ENCODE results near the gene HTR3B. TPM values are rescaled to one million over a fixed set of nuclear protein-coding genes. Genes with fewer than 3 reads are reported as not detected.

HTR3B gene
- total and polyA plus RNA-seq, 7 donors = 0.07 TPM; not detected in 6

GRCh38 chr11:113986351-113987140 lies 82.0 kb downstream of the HTR3B start:
- no peak for DNase-seq
- intact Hi-C loops (cut with DNase I) = no loop called here
- no peaks in the 10 kb centered on the region for H3K4me1 ChIP-seq
- H3K4me3 ChIP-seq = no peak overlapping the region
- WGBS, 2 donors = 80 to 88% methylated on average over 18 of the region's 18 CpGs
- no peaks in the 10 kb centered on the region for H3K36me3 ChIP-seq
- TF ChIP-seq POLR2AphosphoS5 (IDR thresholded peaks at IDR 0.05) (no peak), EP300 (IDR thresholded peaks at IDR 0.05) (no peak)
- TF ChIP-seq, protein P1, sequence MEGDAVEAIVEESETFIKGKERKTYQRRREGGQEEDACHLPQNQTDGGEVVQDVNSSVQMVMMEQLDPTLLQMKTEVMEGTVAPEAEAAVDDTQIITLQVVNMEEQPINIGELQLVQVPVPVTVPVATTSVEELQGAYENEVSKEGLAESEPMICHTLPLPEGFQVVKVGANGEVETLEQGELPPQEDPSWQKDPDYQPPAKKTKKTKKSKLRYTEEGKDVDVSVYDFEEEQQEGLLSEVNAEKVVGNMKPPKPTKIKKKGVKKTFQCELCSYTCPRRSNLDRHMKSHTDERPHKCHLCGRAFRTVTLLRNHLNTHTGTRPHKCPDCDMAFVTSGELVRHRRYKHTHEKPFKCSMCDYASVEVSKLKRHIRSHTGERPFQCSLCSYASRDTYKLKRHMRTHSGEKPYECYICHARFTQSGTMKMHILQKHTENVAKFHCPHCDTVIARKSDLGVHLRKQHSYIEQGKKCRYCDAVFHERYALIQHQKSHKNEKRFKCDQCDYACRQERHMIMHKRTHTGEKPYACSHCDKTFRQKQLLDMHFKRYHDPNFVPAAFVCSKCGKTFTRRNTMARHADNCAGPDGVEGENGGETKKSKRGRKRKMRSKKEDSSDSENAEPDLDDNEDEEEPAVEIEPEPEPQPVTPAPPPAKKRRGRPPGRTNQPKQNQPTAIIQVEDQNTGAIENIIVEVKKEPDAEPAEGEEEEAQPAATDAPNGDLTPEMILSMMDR (IDR thresholded peaks at IDR 0.05) = no peak
- H3K27me3 ChIP-seq = peaks cover 0 to 1% (median 0%) of the 10 kb centered on the region in 3 donors
- no peak overlapping the region for H3K27ac ChIP-seq
- no peaks in the 10 kb centered on the region for H3K9me3 ChIP-seq

DNA sequence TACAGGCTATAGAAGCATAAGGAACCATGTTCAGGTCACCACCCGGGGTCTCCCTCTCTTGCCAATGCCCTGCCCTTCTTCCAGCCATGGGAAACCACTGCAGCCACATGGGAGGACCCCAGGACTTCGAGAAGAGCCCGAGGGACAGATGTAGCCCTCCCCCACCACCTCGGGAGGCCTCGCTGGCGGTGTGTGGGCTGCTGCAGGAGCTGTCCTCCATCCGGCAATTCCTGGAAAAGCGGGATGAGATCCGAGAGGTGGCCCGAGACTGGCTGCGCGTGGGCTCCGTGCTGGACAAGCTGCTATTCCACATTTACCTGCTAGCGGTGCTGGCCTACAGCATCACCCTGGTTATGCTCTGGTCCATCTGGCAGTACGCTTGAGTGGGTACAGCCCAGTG lies 84.8 kb downstream of the HTR3B start:
- no peak overlapping the region for H3K27ac ChIP-seq
- no peak overlapping the region for H3K4me3 ChIP-seq
- TF ChIP-seq, protein P1 (IDR thresholded peaks at IDR 0.05) = no peak
- no peak for TF ChIP-seq POLR2AphosphoS5 (IDR thresholded peaks at IDR 0.05)
- no peak for TF ChIP-seq EP300 (IDR thresholded peaks at IDR 0.05)
- no peak for TF ChIP-seq POLR2A (IDR thresholded peaks at IDR 0.05)
- H3K27me3 ChIP-seq = peaks cover 0 to 25% (median 0%) of the 10 kb centered on the region in 3 donors
- DNase-seq = no peak
- no peaks in the 10 kb centered on the region for H3K4me1 ChIP-seq
- no peaks in the 10 kb centered on the region for H3K36me3 ChIP-seq
- intact Hi-C loops (cut with DNase I) = no loop called here
- no peaks in the 10 kb centered on the region for H3K9me3 ChIP-seq
- 74 to 78% methylated on average over 15 of the region's 15 CpGs for WGBS, 2 donors

GRCh38 chr11:113989916-113990315 lies 85.3 kb downstream of the HTR3B start:
- 41 to 73% methylated on average over 2 of the region's 2 CpGs for WGBS, 2 donors
- TF ChIP-seq EP300 (IDR thresholded peaks at IDR 0.05) (no peak), POLR2AphosphoS5 (IDR thresholded peaks at IDR 0.05) (no peak)
- Histone ChIP-seq H3K27me3 (peaks cover 0 to 25% (median 0%) of the 10 kb centered on the region in 3 donors), H3K4me3 (no peak overlapping the region), H3K27ac (no peak overlapping the region), H3K36me3 (no peaks in the 10 kb centered on the region), H3K4me1 (no peaks in the 10 kb centered on the region), H3K9me3 (no peaks in the 10 kb centered on the region)
- no peak for DNase-seq
- intact Hi-C loops (cut with DNase I) = no loop called here

DNA sequence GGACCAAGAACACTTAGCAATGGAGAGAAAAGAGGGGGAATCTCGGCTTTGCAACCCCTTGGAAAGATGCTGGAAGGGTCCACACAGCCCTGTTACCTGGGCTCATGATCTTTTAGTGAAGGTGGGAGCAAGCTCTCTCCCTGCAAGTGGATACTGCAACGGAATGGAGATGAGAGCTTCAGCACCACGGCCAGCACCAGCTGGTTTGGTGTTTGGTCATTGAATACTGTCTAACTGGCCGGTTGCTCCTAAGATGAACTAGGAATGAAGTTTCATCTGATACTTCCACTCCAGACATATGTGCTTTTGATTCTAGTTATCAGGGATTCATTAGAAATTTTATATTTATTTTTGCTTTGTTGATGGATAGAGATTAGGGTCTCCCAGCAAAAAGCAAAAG lies 86.6 kb downstream of the HTR3B start:
- no peak for TF ChIP-seq EP300 (IDR thresholded peaks at IDR 0.05)
- TF ChIP-seq, protein P1 (IDR thresholded peaks at IDR 0.05) = no peak
- TF ChIP-seq POLR2AphosphoS5 (IDR thresholded peaks at IDR 0.05) = no peak
- TF ChIP-seq POLR2A (IDR thresholded peaks at IDR 0.05) = no peak
- DNase-seq = no peak
- no peaks in the 10 kb centered on the region for H3K36me3 ChIP-seq
- no peak overlapping the region for H3K4me3 ChIP-seq
- no peaks in the 10 kb centered on the region for H3K9me3 ChIP-seq
- WGBS, 2 donors = 11 to 16% methylated on average over 4 of the region's 4 CpGs
- H3K4me1 ChIP-seq = no peaks in the 10 kb centered on the region
- intact Hi-C loops (cut with DNase I) = no loop called here
- no peak overlapping the region for H3K27ac ChIP-seq
- peaks cover 0 to 25% (median 0%) of the 10 kb centered on the region in 3 donors for H3K27me3 ChIP-seq

- peaks cover 0 to 25% (median 0%) of the 10 kb centered on the region in 3 donors for H3K27me3 ChIP-seq
These were observed 87.3 kb downstream of the HTR3B start for GRCh38 chr11:113991718-113992458.

More at GRCh38 chr11:113991718-113992458, 87.3 kb downstream of the HTR3B start:
- H3K27ac ChIP-seq = no peak overlapping the region
- WGBS, 2 donors = 54 to 67% methylated on average over 7 of the region's 7 CpGs
- intact Hi-C loops (cut with DNase I) = no loop called here
- H3K9me3 ChIP-seq = no peaks in the 10 kb centered on the region
- no peaks in the 10 kb centered on the region for H3K4me1 ChIP-seq
- DNase-seq = no peak
- H3K36me3 ChIP-seq = no peaks in the 10 kb centered on the region
- no peak for TF ChIP-seq POLR2A (IDR thresholded peaks at IDR 0.05)
- TF ChIP-seq POLR2AphosphoS5 (IDR thresholded peaks at IDR 0.05) = no peak
- no peak overlapping the region for H3K4me3 ChIP-seq
